Non-pigmented ciliary epithelial cell (primary cell): ENCODE results near the gene C15orf39.
"Not testable (repeated sequence)": the region's sequence is repeated elsewhere in the genome, so short reads cannot be mapped to it uniquely, and the experiment has no call there.

ENCODE experiments used
- DNase-seq: peaks from one replicate; pipeline ENCODE4 v3.0.0-alpha.2; 2010; ENCODE audit warnings: low read depth

C15orf39 gene

DNA sequence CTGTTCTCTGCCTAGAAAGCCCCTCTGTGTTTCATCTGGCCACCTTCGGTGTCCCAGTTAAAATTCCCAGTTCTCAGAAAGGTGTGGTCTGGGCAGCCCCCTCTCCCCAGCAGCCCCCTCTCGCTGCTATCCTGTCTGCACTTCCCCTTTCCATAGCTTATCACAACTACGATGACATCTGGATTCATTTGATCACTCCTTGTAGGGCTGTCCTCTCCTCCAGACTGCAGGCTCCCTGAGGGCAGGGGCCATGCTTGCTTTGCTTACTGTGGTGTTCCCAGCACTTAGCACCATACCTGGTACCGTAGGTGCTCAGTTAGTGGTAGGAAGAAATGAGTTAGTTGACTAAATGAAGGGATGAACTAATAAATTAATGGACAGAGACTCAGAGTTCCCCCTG lies 30.2 kb downstream of the C15orf39 start:
- DNase-seq = no peak

DNA sequence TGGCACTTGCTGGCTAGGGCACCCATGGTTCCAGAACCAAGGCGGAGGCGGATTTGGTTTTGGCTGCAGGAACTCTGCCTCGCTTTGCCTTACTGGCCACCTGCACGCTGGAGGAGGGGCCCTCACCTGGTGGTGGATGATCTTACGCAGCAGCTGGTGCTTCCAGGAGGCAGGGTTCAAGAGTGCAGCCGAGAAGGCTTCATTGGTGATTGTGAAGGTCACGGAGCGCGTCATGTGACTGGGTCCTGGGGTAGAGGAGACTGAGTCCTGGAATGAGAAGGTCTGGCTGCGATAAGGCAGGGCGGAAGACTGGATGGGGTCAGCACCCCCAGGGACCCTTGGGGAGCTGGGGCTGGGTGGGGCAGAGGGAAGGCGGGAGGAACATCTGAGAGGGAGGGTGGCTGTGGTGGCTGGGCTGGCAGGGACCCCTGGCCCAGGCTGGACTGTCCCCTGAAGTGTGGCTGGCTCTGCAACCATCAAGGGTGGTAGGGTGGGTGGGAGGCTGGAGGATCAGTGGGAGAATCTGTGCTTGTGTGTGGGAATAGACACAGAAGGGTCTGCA lies 30.7 kb downstream of the C15orf39 start:
- DNase-seq = no peak

GRCh38 chr15:75232826-75233503 lies 31.3 kb downstream of the C15orf39 start:
- DNase-seq = no peak

- DNase-seq = no peak
These were observed 32.0 kb downstream of the C15orf39 start for GRCh38 chr15:75233504-75234190.

- no peak for DNase-seq
These were observed 32.6 kb downstream of the C15orf39 start for GRCh38 chr15:75234191-75234810.

GRCh38 chr15:75235051-75235673 lies 33.5 kb downstream of the C15orf39 start:
- DNase-seq = no peak

DNA sequence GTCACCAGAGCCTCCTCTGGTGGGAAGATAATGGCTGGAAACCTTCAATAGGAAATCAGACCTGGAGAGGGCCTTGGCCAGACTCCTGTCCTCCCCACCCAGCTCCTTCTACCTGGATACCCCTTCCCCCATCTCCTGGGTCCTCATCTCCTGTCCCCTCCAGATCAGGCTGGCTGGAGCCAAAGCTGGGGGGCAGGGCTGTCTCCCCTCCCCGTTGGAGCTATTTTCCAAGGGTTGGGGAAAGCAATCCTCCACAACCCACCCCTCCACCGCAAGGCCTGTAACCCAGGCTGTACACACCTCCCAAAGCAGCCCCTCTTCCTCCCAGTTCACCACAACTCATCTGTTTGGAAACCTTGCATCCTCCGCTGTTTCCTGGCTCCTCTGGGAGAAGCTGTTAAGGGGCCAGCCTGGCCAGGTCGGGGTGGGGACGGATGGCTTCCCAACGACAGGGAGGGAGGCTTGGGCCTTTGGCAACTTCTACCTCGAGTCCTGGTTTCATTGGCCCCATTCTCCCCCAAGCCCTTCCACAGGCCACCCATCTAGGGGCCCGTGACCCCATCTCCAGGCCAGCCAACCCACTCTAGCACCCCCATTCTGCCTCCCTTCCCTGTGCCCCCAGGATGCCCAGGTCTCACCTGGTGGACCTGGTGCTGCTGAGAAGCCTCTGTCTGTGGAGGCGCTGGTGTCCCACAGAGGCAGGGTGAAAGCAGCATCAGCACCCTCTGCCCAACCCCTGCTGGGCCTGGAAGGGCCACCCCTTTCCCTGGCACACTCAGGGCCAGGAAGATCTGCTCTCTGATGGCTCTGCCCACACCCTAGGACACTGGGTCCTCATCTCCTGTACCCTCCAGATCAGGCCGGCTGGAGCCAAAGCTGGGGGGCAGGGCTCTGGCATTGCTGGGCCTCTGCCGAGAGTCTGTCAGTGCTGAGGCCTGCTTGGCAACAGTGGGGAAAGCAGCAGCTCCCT lies 34.4 kb downstream of the C15orf39 start:
- no peak for DNase-seq

DNA sequence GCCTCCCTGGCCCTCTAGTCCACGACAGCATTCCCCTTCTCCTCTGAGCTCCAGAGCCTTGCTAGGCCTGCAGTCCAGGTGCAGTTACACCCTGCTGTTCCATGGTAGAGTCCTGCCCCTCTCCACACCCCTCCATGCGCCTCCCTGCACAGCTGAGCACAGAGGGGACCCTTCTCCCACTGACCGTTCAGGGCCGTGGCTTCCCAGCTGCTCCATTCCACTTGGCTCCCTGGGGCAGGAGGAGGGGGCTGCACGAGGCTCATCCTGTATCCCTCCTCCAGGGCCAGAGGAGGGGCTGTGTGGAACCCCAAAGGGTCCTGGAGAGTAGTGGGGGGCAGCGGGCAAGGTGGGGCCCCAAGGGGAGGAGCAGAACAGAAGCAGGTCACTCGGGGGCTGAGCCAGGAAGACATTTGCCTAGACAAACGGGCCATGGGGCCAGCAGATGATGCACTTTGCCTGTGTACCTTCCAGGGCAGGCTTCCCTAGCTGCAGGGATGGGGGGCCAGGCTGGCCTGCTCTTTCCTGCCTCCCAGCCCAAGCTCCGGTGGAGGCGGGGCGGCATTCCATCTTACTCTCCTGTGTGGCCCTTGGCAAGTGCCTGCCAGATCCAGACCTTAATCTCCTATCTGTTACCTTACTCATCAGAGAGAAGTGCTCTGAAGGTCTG lies 35.8 kb downstream of the C15orf39 start:
- no peak for DNase-seq

- DNase-seq = no peak
These were observed 36.5 kb downstream of the C15orf39 start for GRCh38 chr15:75238150-75238549.

DNA sequence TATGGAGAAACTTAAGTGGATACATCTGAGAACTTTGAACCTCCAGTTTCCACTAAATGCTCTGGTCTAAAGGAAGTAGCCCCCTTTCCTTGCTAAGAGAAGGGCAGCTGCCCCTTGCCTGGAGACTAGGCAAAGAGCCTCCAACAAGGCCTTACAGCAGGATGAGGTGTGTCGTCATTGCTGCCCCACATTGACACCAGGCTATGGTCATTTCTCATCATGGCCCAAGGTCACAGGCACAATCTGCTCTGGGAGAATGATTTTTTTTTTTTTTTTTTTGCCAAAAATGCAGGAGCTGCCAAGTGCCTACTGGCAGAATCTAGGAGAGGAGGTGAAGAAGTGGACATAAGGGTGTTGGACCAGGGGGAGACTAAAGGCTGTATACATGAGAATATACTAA lies 44.1 kb downstream of the C15orf39 start:
- DNase-seq = not testable (repeated sequence)

DNA sequence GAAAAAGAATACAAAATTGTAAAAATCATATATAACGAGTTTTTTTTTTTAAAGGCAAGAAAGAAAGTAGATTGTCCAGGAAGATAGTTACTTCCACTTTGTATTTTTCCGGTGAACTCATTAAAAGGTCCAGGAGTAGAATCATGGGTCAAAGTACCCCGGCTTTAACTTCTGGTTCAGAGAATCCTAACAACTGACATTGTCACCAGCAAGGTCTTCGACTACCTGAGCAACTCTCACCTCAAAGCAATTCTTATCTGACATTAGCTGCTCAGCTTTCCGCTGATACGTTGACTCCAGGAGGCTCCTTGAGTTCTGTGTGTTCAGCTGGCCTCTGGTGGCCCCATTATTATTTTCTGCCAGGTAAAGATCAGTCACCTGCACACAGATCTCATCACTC lies 47.3 kb downstream of the C15orf39 start:
- DNase-seq = not testable (repeated sequence)

DNA sequence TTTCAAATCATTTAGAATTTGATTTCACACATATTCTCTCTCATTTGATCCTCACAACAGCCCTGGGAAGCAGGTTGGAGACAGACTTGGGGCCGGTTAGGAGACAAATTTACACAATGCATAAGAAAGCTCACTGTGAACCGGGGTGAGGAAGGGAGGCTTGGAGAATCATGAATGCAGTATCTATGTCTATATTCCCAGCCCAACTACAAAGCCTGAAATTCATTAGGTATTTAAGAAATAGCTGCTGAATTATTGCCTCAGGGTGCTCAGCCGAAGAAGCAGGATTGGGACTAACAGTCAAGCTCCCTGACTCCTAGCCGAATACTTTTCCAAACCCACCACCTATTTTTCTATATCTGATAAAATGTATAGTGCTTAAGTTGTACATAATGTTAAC lies 48.0 kb downstream of the C15orf39 start:
- no peak for DNase-seq

GRCh38 chr15:75251343-75251742 lies 49.7 kb downstream of the C15orf39 start:
- DNase-seq = not testable (repeated sequence)

- DNase-seq = not testable (repeated sequence)
These were observed 50.6 kb downstream of the C15orf39 start for GRCh38 chr15:75252285-75252684.

DNA sequence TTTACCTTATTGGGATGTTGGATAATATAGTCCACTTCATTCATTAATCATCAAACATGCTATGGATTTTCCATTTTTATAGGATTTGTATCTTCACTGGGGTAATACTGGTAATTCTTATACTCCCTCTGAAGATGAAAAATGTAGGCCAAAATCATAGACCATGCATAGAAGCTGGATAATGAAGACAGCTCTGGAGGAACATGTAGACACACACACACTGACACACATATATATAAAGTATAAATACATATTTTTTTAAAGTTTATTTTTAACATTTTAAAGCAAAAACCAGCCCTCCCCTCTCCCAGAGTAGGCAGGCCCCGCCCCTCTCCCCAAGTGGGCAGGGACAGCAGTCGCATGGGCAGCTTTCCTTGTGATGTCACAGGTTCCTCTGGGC lies 56.4 kb downstream of the C15orf39 start, which contains the start of gene GOLGA6C:
TSS of gene GOLGA6C (plus strand) at position 301 of the 400 bp plus-strand sequence. CDS start 265 bp downstream, outside the sequence.
- DNase-seq = not testable (repeated sequence)

GRCh38 chr15:75258620-75259343 lies 57.1 kb downstream of the C15orf39 start:
- DNase-seq = not testable (repeated sequence)

DNA sequence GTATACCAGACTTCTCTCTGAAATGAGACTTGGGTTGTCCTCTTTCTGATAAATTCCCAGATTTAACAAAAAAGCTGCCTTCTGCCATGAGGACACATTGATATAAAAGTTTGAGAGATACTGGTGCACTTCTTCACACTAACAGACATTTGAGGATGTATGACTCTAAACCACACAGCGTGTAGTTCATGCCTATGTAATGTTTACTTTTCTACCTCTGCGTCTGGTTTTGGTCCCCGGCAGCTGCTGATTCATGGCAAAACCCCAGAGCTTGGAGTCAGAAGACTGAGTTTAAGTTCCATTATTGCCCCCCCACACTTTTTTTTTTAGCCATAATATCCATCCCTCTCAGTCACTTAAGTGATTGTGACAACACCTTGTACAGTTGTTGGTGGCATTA lies 58.2 kb downstream of the C15orf39 start:
- not testable (repeated sequence) for DNase-seq
